ENCODE results near the gene PSMD11. TPM values are rescaled to one million over a fixed set of nuclear protein-coding genes. Genes with fewer than 3 reads are reported as not detected.
A peak's percentile ranks its signal among the peaks of the same experiment; 100 is the strongest.

Gene PSMD11
- total and polyA plus RNA-seq, 2 of the 13 experiments (the other 11 are each of a cell fraction or from before 2014, with no cell fraction given), result 69.8 to 152 TPM

DNA sequence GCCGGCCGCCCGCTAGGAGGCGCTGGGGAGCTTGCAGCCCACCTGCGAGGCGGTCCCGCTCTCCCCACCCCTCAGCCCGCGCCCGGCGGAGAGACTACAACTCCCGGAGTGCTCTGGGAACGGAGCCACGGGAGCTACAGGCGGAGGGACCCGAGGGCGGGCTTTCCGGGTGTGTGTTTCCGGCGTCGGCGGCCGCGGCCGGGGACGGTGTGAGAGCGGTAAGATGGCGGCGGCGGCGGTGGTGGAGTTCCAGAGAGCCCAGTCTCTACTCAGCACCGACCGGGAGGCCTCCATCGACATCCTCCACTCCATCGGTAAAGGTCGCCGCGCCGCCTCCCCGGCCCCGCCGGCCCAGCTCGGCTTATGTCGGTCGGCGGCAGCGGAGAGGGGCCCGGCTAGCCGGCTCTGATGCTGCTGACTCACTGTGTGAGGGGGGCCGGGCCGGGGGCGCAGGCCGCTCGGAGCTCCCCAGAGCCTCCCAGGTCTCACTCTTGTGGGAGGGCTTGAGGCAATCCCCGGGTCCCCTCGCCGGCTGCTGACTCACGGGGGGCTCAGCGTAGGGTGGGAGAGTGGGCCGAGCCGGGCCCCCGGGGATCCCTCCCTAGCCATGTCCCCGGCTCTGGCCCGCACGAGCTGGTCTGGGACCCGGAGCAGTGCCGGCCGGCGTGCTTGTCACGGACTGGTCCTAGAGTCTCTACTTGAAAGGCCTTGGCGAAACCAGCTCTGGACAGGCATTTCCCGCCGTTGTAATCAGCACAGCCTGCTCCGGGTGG, at the start of gene PSMD11 (continued):
- TF ChIP-seq KDM4B (CRISPR knock-in tag; IDR thresholded peaks at IDR 0.05) (peak; percentile 32; the same call in 1 of the 2 replicates), BRCA1 (CRISPR knock-in tag; IDR thresholded peaks at IDR 0.05) (0 out of 2 replicates have a peak, but pooled peaks have one; percentile 13), YY1 (IDR thresholded peaks at IDR 0.05; ENCODE audit: insufficient read depth, insufficient replicate concordance, low read depth, low read length) (peak; percentile 95), KAT8 (CRISPR knock-in tag; IDR thresholded peaks at IDR 0.05) (peak; percentile 79; the same call in 1 of the 2 replicates), ZNF431 (CRISPR knock-in tag; IDR thresholded peaks at IDR 0.05; ENCODE audit: borderline replicate concordance, low read depth) (no peak), ZNF556 (CRISPR knock-in tag; IDR thresholded peaks at IDR 0.05; ENCODE audit: borderline replicate concordance) (peak; percentile 63; the same call in 1 of the 2 replicates), ZSCAN21 (CRISPR knock-in tag; IDR thresholded peaks at IDR 0.05; ENCODE audit: borderline replicate concordance) (no peak), ZNF382 (CRISPR knock-in tag; IDR thresholded peaks at IDR 0.05; ENCODE audit: borderline replicate concordance) (no peak), ZNF441 (CRISPR knock-in tag; IDR thresholded peaks at IDR 0.05; ENCODE audit: borderline replicate concordance) (no peak; the same call in 1 of the 2 replicates), ZFP82 (CRISPR knock-in tag; IDR thresholded peaks at IDR 0.05; ENCODE audit: borderline replicate concordance) (peak; percentile 88), SMAD3 (CRISPR knock-in tag; IDR thresholded peaks at IDR 0.05) (peak; percentile 58; the same call in 1 of the 2 replicates), ZFY (CRISPR knock-in tag; IDR thresholded peaks at IDR 0.05) (peak; percentile 92), ZNF20 (CRISPR knock-in tag; IDR thresholded peaks at IDR 0.05) (0 out of 2 replicates have a peak, but pooled peaks have one; percentile 34), MED1 (CRISPR knock-in tag; IDR thresholded peaks at IDR 0.05) (peak; percentile 33), ZSCAN9 (CRISPR knock-in tag; IDR thresholded peaks at IDR 0.05; ENCODE audit: borderline replicate concordance) (0 out of 2 replicates have a peak, but pooled peaks have one; percentile 17), MXI1 (IDR thresholded peaks at IDR 0.05; ENCODE audit: borderline replicate concordance, low read depth, low read length) (peak; percentile 80; the same call in 2 of the 3 replicates)
- TF ChIP-seq, protein P1, sequence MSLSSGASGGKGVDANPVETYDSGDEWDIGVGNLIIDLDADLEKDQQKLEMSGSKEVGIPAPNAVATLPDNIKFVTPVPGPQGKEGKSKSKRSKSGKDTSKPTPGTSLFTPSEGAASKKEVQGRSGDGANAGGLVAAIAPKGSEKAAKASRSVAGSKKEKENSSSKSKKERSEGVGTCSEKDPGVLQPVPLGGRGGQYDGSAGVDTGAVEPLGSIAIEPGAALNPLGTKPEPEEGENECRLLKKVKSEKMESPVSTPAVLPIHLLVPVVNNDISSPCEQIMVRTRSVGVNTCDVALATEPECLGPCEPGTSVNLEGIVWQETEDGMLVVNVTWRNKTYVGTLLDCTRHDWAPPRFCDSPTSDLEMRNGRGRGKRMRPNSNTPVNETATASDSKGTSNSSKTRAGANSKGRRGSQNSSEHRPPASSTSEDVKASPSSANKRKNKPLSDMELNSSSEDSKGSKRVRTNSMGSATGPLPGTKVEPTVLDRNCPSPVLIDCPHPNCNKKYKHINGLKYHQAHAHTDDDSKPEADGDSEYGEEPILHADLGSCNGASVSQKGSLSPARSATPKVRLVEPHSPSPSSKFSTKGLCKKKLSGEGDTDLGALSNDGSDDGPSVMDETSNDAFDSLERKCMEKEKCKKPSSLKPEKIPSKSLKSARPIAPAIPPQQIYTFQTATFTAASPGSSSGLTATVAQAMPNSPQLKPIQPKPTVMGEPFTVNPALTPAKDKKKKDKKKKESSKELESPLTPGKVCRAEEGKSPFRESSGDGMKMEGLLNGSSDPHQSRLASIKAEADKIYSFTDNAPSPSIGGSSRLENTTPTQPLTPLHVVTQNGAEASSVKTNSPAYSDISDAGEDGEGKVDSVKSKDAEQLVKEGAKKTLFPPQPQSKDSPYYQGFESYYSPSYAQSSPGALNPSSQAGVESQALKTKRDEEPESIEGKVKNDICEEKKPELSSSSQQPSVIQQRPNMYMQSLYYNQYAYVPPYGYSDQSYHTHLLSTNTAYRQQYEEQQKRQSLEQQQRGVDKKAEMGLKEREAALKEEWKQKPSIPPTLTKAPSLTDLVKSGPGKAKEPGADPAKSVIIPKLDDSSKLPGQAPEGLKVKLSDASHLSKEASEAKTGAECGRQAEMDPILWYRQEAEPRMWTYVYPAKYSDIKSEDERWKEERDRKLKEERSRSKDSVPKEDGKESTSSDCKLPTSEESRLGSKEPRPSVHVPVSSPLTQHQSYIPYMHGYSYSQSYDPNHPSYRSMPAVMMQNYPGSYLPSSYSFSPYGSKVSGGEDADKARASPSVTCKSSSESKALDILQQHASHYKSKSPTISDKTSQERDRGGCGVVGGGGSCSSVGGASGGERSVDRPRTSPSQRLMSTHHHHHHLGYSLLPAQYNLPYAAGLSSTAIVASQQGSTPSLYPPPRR (CRISPR knock-in tag; IDR thresholded peaks at IDR 0.05; ENCODE audit: borderline replicate concordance), result peak; percentile 20; the same call in 1 of the 2 replicates
- TF ChIP-seq, protein P2, sequence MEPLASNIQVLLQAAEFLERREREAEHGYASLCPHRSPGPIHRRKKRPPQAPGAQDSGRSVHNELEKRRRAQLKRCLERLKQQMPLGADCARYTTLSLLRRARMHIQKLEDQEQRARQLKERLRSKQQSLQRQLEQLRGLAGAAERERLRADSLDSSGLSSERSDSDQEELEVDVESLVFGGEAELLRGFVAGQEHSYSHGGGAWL (CRISPR knock-in tag; IDR thresholded peaks at IDR 0.05), result peak; percentile 30; the same call in 1 of the 2 replicates
- TF ChIP-seq, protein P3, sequence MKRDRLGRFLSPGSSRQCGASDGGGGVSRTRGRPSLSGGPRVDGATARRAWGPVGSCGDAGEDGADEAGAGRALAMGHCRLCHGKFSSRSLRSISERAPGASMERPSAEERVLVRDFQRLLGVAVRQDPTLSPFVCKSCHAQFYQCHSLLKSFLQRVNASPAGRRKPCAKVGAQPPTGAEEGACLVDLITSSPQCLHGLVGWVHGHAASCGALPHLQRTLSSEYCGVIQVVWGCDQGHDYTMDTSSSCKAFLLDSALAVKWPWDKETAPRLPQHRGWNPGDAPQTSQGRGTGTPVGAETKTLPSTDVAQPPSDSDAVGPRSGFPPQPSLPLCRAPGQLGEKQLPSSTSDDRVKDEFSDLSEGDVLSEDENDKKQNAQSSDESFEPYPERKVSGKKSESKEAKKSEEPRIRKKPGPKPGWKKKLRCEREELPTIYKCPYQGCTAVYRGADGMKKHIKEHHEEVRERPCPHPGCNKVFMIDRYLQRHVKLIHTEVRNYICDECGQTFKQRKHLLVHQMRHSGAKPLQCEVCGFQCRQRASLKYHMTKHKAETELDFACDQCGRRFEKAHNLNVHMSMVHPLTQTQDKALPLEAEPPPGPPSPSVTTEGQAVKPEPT (CRISPR knock-in tag; IDR thresholded peaks at IDR 0.05; ENCODE audit: low read depth), result peak; percentile 39; the same call in 1 of the 2 replicates
- TF ChIP-seq, protein P4, sequence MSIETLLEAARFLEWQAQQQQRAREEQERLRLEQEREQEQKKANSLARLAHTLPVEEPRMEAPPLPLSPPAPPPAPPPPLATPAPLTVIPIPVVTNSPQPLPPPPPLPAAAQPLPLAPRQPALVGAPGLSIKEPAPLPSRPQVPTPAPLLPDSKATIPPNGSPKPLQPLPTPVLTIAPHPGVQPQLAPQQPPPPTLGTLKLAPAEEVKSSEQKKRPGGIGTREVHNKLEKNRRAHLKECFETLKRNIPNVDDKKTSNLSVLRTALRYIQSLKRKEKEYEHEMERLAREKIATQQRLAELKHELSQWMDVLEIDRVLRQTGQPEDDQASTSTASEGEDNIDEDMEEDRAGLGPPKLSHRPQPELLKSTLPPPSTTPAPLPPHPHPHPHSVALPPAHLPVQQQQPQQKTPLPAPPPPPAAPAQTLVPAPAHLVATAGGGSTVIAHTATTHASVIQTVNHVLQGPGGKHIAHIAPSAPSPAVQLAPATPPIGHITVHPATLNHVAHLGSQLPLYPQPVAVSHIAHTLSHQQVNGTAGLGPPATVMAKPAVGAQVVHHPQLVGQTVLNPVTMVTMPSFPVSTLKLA (IDR thresholded peaks at IDR 0.05), result 0 out of 2 replicates have a peak, but pooled peaks have one; percentile 15
